ENCODE results near the gene STAP2. TPM values are rescaled to one million over a fixed set of nuclear protein-coding genes. Genes with fewer than 3 reads are reported as not detected.

The STAP2 gene
- polyA plus RNA-seq, 1 experiment: 5.3 TPM

- POLR2A ChIA-PET: no interaction called here
- H3K27me3 ChIP-seq (ENCODE audit: control insufficient read depth, insufficient read depth, low read length): no peaks in the 10 kb centered on the region
- CTCF ChIA-PET: interaction anchor here (0.7 kb wide), 1 partner anchor 55 kb away, joined by 3 read pairs; the partner anchor contains the start of gene SH3GL1
- TF ChIP-seq CTCF (IDR thresholded peaks at IDR 0.05; ENCODE audit: low read depth, low read length): no peak
- H3K27ac ChIP-seq (ENCODE audit: low read depth, low read length): no peak overlapping the region
- no peak for DNase-seq (ENCODE audit: low read depth, low spot score)
- H3K9me3 ChIP-seq (ENCODE audit: control insufficient read depth, insufficient read depth, low read length): no peaks in the 10 kb centered on the region; the same call in 1 of the 2 replicates
- no peak overlapping the region for H3K4me3 ChIP-seq (ENCODE audit: low read depth, low read length)
Observed at GRCh38 chr19:4345342-4346019, 6.9 kb upstream of the STAP2 start.

GRCh38 chr19:4343370-4344307 lies 5.0 kb upstream of the STAP2 start, which contains the start of gene MPND:
Gene MPND, plus strand, starts transcription at chr19:4343562. Its CDS starts 32 bp downstream, at chr19:4343594.
- peak; percentile 24 for DNase-seq (ENCODE audit: low read depth, low spot score)
- ChIA-PET POLR2A (interaction anchor here (0.6 to 1.8 kb wide), 12 partner anchors 9 to 844 kb away, joined by 3 to 13 read pairs (median 4); partner anchors contain the start of gene HDGFL2), CTCF (interaction anchor here (1.0 to 2.7 kb wide), 5 partner anchors 9 to 77 kb away, joined by 4 to 54 read pairs (median 5); partner anchors contain the start of gene SH3GL1)
- no peak for TF ChIP-seq CTCF (IDR thresholded peaks at IDR 0.05; ENCODE audit: low read depth, low read length)
- H3K27me3 ChIP-seq (ENCODE audit: control insufficient read depth, insufficient read depth, low read length): no peaks in the 10 kb centered on the region
- H3K9me3 ChIP-seq (ENCODE audit: control insufficient read depth, insufficient read depth, low read length): no peaks in the 10 kb centered on the region; the same call in 1 of the 2 replicates
- H3K4me3 ChIP-seq (ENCODE audit: low read depth, low read length): peak within 1 kb of the TSS; percentile 72
- H3K27ac ChIP-seq (ENCODE audit: low read depth, low read length): peak within 1 kb of the TSS; percentile 83

GRCh38 chr19:4342615-4343369 lies 4.2 kb upstream of the STAP2 start:
- TF ChIP-seq CTCF (IDR thresholded peaks at IDR 0.05; ENCODE audit: low read depth, low read length): peak; percentile 43
- no peaks in the 10 kb centered on the region for H3K27me3 ChIP-seq (ENCODE audit: control insufficient read depth, insufficient read depth, low read length)
- ChIA-PET CTCF (interaction anchor here (0.7 to 2.7 kb wide), 8 partner anchors 10 to 355 kb away, joined by 3 to 54 read pairs (median 4); partner anchors contain the start of gene SH3GL1), POLR2A (interaction anchor here (0.5 to 1.8 kb wide), 18 partner anchors 9 to 845 kb away, joined by 3 to 13 read pairs (median 4); partner anchors contain the start of genes HDGFL2 and SH3GL1)
- peak overlapping the region; percentile 72 for H3K4me3 ChIP-seq (ENCODE audit: low read depth, low read length)
- peak; percentile 100 for DNase-seq (ENCODE audit: low read depth, low spot score)
- peak overlapping the region; percentile 83 for H3K27ac ChIP-seq (ENCODE audit: low read depth, low read length)
- H3K9me3 ChIP-seq (ENCODE audit: control insufficient read depth, insufficient read depth, low read length): no peaks in the 10 kb centered on the region; the same call in 1 of the 2 replicates

- peak overlapping the region; percentile 72 for H3K4me3 ChIP-seq (ENCODE audit: low read depth, low read length)
- no peaks in the 10 kb centered on the region; the same call in 1 of the 2 replicates for H3K9me3 ChIP-seq (ENCODE audit: control insufficient read depth, insufficient read depth, low read length)
- TF ChIP-seq CTCF (IDR thresholded peaks at IDR 0.05; ENCODE audit: low read depth, low read length): no peak
- CTCF ChIA-PET: interaction anchor here (0.7 to 2.7 kb wide), 7 partner anchors 10 to 355 kb away, joined by 3 to 54 read pairs (median 4); partner anchors contain the start of gene SH3GL1
- no peaks in the 10 kb centered on the region for H3K27me3 ChIP-seq (ENCODE audit: control insufficient read depth, insufficient read depth, low read length)
- POLR2A ChIA-PET: interaction anchor here (0.7 to 1.8 kb wide), 15 partner anchors 9 to 357 kb away, joined by 3 to 13 read pairs (median 4); partner anchors contain the start of genes HDGFL2 and SH3GL1
- no peak for DNase-seq (ENCODE audit: low read depth, low spot score)
- H3K27ac ChIP-seq (ENCODE audit: low read depth, low read length): peak overlapping the region; percentile 83
Observed at GRCh38 chr19:4342314-4342614, 3.6 kb upstream of the STAP2 start.

Measured in AG04450 (cell line).